ENCODE measurements around the gene USF2. TPM values are rescaled to one million over a fixed set of nuclear protein-coding genes. Genes with fewer than 3 reads are reported as not detected.

The USF2 gene
- polyA plus RNA-seq, 3 donors: 2.7 to 248 (median 5.0) TPM

DNA sequence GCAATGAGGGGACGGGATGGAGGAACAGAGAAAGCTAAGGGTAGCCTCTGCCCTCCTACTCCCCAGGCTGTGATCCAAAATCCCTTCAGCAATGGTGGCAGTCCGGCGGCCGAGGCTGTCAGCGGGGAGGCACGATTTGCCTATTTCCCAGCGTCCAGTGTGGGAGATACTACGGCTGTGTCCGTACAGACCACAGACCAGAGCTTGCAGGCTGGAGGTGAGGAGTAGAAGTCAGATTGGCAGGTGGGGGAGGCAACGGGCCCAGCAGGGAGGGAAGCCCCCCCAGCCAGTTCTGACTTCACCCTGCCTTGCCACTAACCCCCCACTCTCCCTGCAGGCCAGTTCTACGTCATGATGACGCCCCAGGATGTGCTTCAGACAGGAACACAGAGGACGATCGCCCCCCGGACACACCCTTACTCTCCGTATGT, 1.6 kb downstream of the USF2 start:
- peak overlapping the region; percentile 35 to 62 for H3K4me3 Mint-ChIP-seq
- Histone ChIP-seq H3K4me1 (ENCODE audit: control insufficient read depth in 1 of 2, insufficient read depth in 2 of 2, low read length in 2 of 2) (peaks cover 57 to 69% of the 10 kb centered on the region in 2 donors), H2AFZ (ENCODE audit: insufficient read depth, low read depth, low read length, poor library complexity, severe bottlenecking) (no peak overlapping the region), H3K79me2 (ENCODE audit: insufficient read depth, low read length) (peaks cover 30% of the 10 kb centered on the region), H3K36me3 (replicated peaks in 1 of 2; ENCODE audit: control insufficient read depth in 1 of 2, insufficient read depth in 2 of 2, low read length in 2 of 2) (peaks cover 32 to 52% of the 10 kb centered on the region in 2 donors), H3K9ac (ENCODE audit: insufficient read depth, low read length, poor library complexity, severe bottlenecking) (no peak overlapping the region), H3K9me3 (replicated peaks in 1 of 2; ENCODE audit: control insufficient read depth in 1 of 2, insufficient read depth in 1 of 2, low read length in 2 of 2) (no peaks in the 10 kb centered on the region), H4K20me1 (ENCODE audit: insufficient read depth, low read length) (peaks cover 41% of the 10 kb centered on the region), H3K27ac (ENCODE audit: low read depth in 1 of 2, low read length in 2 of 2) (no peak overlapping the region), H3K4me3 (replicated peaks in 1 of 3; ENCODE audit: low read depth in 2 of 3, low read length in 3 of 3) (peak overlapping the region in 1 of 3 experiments; percentile 74), H3K27me3 (ENCODE audit: control insufficient read depth in 2 of 2, insufficient read depth in 2 of 2, low read length in 2 of 2) (no peaks in the 10 kb centered on the region), H3K4me2 (replicated peaks; ENCODE audit: extremely low read depth, low read length, poor library complexity, severe bottlenecking) (peak overlapping the region; percentile 73)
- peaks cover 0 to 2% (median 0%) of the 10 kb centered on the region in 7 donors for H3K9me3 Mint-ChIP-seq
- H3K27me3 Mint-ChIP-seq (ENCODE audit: low read depth in 3 of 3): peaks cover 0 to 5% (median 3%) of the 10 kb centered on the region in 3 donors
- intact Hi-C loops (cut with micrococcal nuclease): loop anchor here (5.0 kb wide), 4 partner anchors 37 to 227 kb away; no protein-coding TSS in a partner anchor
- WGBS (ENCODE audit: insufficient coverage): 95% methylated on average over 11 of the region's 16 CpGs
- H3K4me1 Mint-ChIP-seq: peaks cover 56% of the 10 kb centered on the region
- H3K27ac Mint-ChIP-seq: peak overlapping the region in 2 of 7 donors; percentile 19 to 77
- H3K36me3 Mint-ChIP-seq: peaks cover 51 to 55% of the 10 kb centered on the region in 2 donors
- DNase-seq: no peak
- no peak for TF ChIP-seq CTCF (IDR thresholded peaks at IDR 0.05)

GRCh38 chr19:35271546-35271945, 2.8 kb downstream of the USF2 start:
- no peak overlapping the region for H3K9ac ChIP-seq (ENCODE audit: insufficient read depth, low read length, poor library complexity, severe bottlenecking)
- H3K27me3 Mint-ChIP-seq (ENCODE audit: low read depth in 3 of 3): peaks cover 0 to 5% (median 3%) of the 10 kb centered on the region in 3 donors

More at GRCh38 chr19:35271546-35271945, 2.8 kb downstream of the USF2 start:
- peaks cover 43 to 63% of the 10 kb centered on the region in 2 donors for H3K36me3 ChIP-seq (replicated peaks in 1 of 2; ENCODE audit: control insufficient read depth in 1 of 2, insufficient read depth in 2 of 2, low read length in 2 of 2)
- TF ChIP-seq CTCF (IDR thresholded peaks at IDR 0.05): no peak
- H4K20me1 ChIP-seq (ENCODE audit: insufficient read depth, low read length): peaks cover 47% of the 10 kb centered on the region
- H3K36me3 Mint-ChIP-seq: peaks cover 58 to 63% of the 10 kb centered on the region in 2 donors
- H2AFZ ChIP-seq (ENCODE audit: insufficient read depth, low read depth, low read length, poor library complexity, severe bottlenecking): no peak overlapping the region
- H3K4me3 ChIP-seq (replicated peaks in 1 of 3; ENCODE audit: low read depth in 2 of 3, low read length in 3 of 3): peak overlapping the region in 1 of 3 experiments; percentile 6
- peak overlapping the region; percentile 23 for H3K4me2 ChIP-seq (replicated peaks; ENCODE audit: extremely low read depth, low read length, poor library complexity, severe bottlenecking)
- H3K4me3 Mint-ChIP-seq: peak overlapping the region in 1 of 2 donors; percentile 74
- H3K4me1 ChIP-seq (ENCODE audit: control insufficient read depth in 1 of 2, insufficient read depth in 2 of 2, low read length in 2 of 2): peaks cover 49 to 57% of the 10 kb centered on the region in 2 donors
- H3K79me2 ChIP-seq (ENCODE audit: insufficient read depth, low read length): peaks cover 30% of the 10 kb centered on the region
- no peaks in the 10 kb centered on the region for H3K9me3 ChIP-seq (replicated peaks in 1 of 2; ENCODE audit: control insufficient read depth in 1 of 2, insufficient read depth in 1 of 2, low read length in 2 of 2)
- H3K27ac Mint-ChIP-seq: peak overlapping the region in 5 of 7 donors; percentile 72 to 93 (median 80)
- no peaks in the 10 kb centered on the region for H3K27me3 ChIP-seq (ENCODE audit: control insufficient read depth in 2 of 2, insufficient read depth in 2 of 2, low read length in 2 of 2)
- H3K4me1 Mint-ChIP-seq: peaks cover 44% of the 10 kb centered on the region
- H3K9me3 Mint-ChIP-seq: no peaks in the 10 kb centered on the region
- WGBS (ENCODE audit: insufficient coverage): 93% methylated on average over 6 of the region's 7 CpGs
- H3K27ac ChIP-seq (ENCODE audit: low read depth in 1 of 2, low read length in 2 of 2): no peak overlapping the region
- DNase-seq: no peak
- intact Hi-C loops (cut with micrococcal nuclease): loop anchor here (5.0 kb wide), 4 partner anchors 36 to 226 kb away; no protein-coding TSS in a partner anchor
